Gastroesophageal sphincter (tissue), 4 donors: ENCODE data around the gene AIG1. TPM values are rescaled to one million over a fixed set of nuclear protein-coding genes. Genes with fewer than 3 reads are reported as not detected.

ENCODE experiments used
- ATAC-seq: fragments of 150-250 bp; one replicate; pipeline ENCODE4 v1.9.1; 2016; ENCODE audit warnings: mild to moderate bottlenecking, moderate library complexity
- H3K27ac ChIP-seq, 4 donors: fragments of 200-600 bp; sonication (generic) in 3 of 4; 1 replicate in 3 of 4; 2 replicates in 1 of 4; pipeline ENCODE4 v1.5.1; 2016 to 2019
- H3K27me3 ChIP-seq: fragments of 200-600 bp; sonication (generic); one replicate; pipeline ENCODE4 v1.5.1; 2019
- H3K36me3 ChIP-seq, 2 donors: fragments of 200-600 bp; sonication (generic); one replicate each; pipeline ENCODE4 v1.5.1; 2019; ENCODE audit warnings: control low read depth in 1 of 2
- H3K4me1 ChIP-seq, 3 donors: fragments of 200-600 bp; sonication (generic); 1 replicate in 2 of 3; 2 replicates in 1 of 3; pipeline ENCODE4 v1.5.1; 2016 to 2019; ENCODE audit warnings: control low read depth in 2 of 3
- H3K4me3 ChIP-seq, 2 donors: fragments of 200-600 bp; sonication (generic); one replicate each; pipeline ENCODE4 v1.5.1; 2019; ENCODE audit warnings: mild to moderate bottlenecking in 1 of 2, moderate library complexity in 1 of 2
- H3K9me3 ChIP-seq, 3 donors: fragments of 200-600 bp; sonication (generic); one replicate each; pipeline ENCODE4 v1.5.1; 2017 to 2019; ENCODE audit warnings: control low read depth in 2 of 3
- EP300 ChIP-seq: sonication (generic); formaldehyde crosslinking; IDR thresholded peaks from one replicate; pipeline ENCODE4 v1.6.1; 2017; ENCODE audit warnings: antibody characterized with exemption, mild to moderate bottlenecking
- POLR2A ChIP-seq, 2 donors: fragments of 450-650 bp; IDR thresholded peaks; one replicate each; pipeline ENCODE4 v1.6.1; 2017; ENCODE audit warnings: antibody characterized with exemption in 2 of 2, mild to moderate bottlenecking in 2 of 2, moderate library complexity in 1 of 2
- POLR2AphosphoS5 ChIP-seq: sonication (generic); formaldehyde crosslinking; IDR thresholded peaks from one replicate; pipeline ENCODE4 v1.6.1; 2017; ENCODE audit warnings: antibody characterized with exemption
- WGBS, 2 donors: methylation state at CpG; one replicate each; pipeline ENCODE4 v1.1.5; 2018; ENCODE audit warnings: low coverage in 1 of 2; 5-methylcytosine and 5-hydroxymethylcytosine counted together
- total RNA-seq, 4 donors: library from RNA; depleted of rRNA; stranded (reverse); fragments of >200 nt; gene quantifications; one replicate each; pipeline ENCODE4 v1.1.0, GENCODE V29; 2016
- TF ChIP-seq, protein P1 (sequence below), 4 experiments: fragments of 200-600 bp in 2 of 4; fragments of 450-650 bp in 2 of 4; sonication (generic) in 1 of 4; IDR thresholded peaks; one replicate each; pipeline ENCODE4 v1.5.1; 2017 to 2019; ENCODE audit warnings: antibody characterized with exemption in 4 of 4, mild to moderate bottlenecking in 2 of 4, moderate library complexity in 2 of 4

The AIG1 gene
- total RNA-seq, 4 donors from 2014 or later = 24.0 to 42.0 (median 31.5) TPM

DNA sequence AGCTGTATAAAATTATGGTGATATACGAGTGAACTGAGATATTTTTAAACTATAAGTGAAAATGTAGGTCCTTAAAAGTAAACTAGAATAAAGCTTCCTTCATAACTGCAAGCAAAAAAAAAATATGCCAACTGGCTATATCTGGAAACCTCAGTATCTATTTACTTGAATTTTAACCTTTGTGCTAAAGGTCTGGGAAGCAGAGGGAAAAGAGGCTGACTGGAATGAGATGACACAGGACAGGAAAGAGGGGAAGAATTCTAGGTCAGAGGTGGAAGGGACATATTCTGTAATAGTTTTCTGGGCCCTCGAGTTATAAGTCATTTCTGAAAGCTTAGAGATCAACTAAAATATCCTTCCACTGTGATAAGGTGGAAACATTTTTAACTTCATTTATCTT is 46.8 kb downstream of the AIG1 start:
- no peaks in the 10 kb centered on the region for H3K27me3 ChIP-seq
- H3K4me3 ChIP-seq = no peak overlapping the region
- no peaks in the 10 kb centered on the region for H3K36me3 ChIP-seq
- TF ChIP-seq, protein P1, sequence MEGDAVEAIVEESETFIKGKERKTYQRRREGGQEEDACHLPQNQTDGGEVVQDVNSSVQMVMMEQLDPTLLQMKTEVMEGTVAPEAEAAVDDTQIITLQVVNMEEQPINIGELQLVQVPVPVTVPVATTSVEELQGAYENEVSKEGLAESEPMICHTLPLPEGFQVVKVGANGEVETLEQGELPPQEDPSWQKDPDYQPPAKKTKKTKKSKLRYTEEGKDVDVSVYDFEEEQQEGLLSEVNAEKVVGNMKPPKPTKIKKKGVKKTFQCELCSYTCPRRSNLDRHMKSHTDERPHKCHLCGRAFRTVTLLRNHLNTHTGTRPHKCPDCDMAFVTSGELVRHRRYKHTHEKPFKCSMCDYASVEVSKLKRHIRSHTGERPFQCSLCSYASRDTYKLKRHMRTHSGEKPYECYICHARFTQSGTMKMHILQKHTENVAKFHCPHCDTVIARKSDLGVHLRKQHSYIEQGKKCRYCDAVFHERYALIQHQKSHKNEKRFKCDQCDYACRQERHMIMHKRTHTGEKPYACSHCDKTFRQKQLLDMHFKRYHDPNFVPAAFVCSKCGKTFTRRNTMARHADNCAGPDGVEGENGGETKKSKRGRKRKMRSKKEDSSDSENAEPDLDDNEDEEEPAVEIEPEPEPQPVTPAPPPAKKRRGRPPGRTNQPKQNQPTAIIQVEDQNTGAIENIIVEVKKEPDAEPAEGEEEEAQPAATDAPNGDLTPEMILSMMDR (IDR thresholded peaks at IDR 0.05) = no peak
- TF ChIP-seq POLR2A (IDR thresholded peaks at IDR 0.05) (no peak), POLR2AphosphoS5 (no peak), EP300 (no peak)
- peaks cover 0 to 18% (median 0%) of the 10 kb centered on the region in 3 donors for H3K4me1 ChIP-seq
- no peak for ATAC-seq
- 39 to 53% methylated on average over 2 of the region's 2 CpGs for WGBS, 2 donors
- H3K9me3 ChIP-seq = no peaks in the 10 kb centered on the region
- no peak overlapping the region for H3K27ac ChIP-seq

DNA sequence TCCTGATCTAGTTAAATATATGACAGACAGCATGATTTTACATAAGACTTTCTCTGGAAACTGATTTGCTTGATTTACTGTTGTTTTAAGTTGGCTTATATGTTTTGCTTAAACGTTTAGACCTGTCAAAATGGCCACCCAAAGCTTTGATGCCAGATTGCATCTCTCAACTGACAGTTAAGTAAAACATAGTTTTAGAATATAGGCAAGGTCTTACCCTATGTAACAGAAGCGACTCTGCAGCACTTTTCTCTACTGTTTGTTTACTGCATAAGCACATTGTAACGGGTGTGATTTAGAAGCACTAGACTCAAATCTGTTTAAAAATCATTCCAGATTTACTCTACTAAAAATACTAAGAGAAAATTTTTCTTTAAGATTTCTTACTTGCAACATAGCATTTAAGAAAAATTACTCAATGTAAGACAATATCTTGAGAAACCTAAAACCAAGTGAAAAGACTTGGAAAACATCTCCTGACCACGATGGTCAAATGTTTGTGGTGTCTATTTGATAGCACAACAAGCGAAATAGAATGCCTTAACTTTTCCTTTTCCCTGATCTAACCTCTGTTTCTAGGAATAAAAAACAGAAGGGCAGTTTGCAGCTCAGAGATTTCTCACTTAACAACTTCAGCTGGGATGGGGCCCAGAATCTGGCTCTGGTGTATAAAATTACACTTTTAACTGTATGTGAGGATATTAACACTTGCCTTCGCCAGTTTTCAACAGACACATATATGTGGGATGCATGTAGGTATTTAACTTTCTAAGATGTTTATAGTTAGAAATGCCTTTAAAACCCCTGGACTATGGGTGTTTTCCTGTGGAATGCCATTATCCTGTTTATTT is 47.4 kb downstream of the AIG1 start:
- H3K4me3 ChIP-seq = no peak overlapping the region
- ATAC-seq = no peak
- H3K27ac ChIP-seq = no peak overlapping the region
- no peaks in the 10 kb centered on the region for H3K9me3 ChIP-seq
- TF ChIP-seq EP300 = no peak
- TF ChIP-seq, protein P1 (IDR thresholded peaks at IDR 0.05) = no peak
- TF ChIP-seq POLR2AphosphoS5 = no peak
- TF ChIP-seq POLR2A (IDR thresholded peaks at IDR 0.05) = no peak
- H3K36me3 ChIP-seq = no peaks in the 10 kb centered on the region
- H3K4me1 ChIP-seq = peaks cover 0 to 18% (median 0%) of the 10 kb centered on the region in 3 donors
- H3K27me3 ChIP-seq = no peaks in the 10 kb centered on the region
- WGBS, 2 donors = 43 to 64% methylated on average over 6 of the region's 6 CpGs

DNA sequence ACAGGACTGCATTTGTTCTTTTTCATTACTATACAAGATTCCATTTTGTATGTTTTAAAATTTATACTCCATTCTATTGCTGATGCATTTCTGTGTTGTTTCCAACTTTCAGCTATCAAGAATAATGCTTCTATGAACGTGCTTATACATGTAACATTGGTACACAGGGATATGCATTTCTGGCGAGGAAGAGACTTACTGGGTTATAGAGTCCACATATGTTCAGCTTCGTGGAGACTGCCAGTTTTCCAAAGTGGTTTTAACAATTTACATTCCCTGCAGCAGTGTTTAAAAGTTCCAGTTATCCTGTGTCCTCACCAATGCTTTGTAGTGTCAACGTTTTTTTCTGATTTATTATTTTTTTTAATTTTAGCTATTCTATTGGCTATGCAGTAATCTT is 48.5 kb downstream of the AIG1 start:
- Histone ChIP-seq H3K4me3 (no peak overlapping the region), H3K27me3 (no peaks in the 10 kb centered on the region), H3K9me3 (no peaks in the 10 kb centered on the region), H3K36me3 (no peaks in the 10 kb centered on the region), H3K27ac (no peak overlapping the region), H3K4me1 (peaks cover 0 to 18% (median 0%) of the 10 kb centered on the region in 3 donors)
- ATAC-seq = no peak
- TF ChIP-seq POLR2AphosphoS5 (no peak), POLR2A (IDR thresholded peaks at IDR 0.05) (no peak), EP300 (no peak)
- TF ChIP-seq, protein P1 (IDR thresholded peaks at IDR 0.05) = no peak
- 44 to 75% methylated on average over 4 of the region's 4 CpGs for WGBS, 2 donors

DNA sequence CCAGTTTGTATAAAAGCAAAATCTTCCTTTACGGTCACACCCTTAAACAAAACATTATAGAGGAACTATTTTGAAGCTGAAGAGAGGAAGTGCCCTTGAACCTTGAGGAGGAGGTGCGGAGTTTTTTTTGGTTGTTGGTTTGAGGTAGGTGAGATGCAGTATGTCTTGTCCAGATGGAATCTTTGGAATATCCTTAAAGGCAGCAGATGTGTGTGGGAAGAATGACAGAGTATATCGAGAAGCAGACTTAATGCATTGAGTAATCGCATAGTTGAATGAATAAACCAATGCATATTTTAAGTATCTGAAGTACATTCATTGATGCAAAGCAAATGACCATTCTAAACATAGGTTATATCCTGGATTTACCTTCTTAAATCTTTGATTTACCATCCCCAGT is 49.9 kb downstream of the AIG1 start:
- ATAC-seq = no peak
- Histone ChIP-seq H3K4me3 (no peak overlapping the region), H3K27ac (no peak overlapping the region), H3K4me1 (peaks cover 0 to 18% (median 0%) of the 10 kb centered on the region in 3 donors), H3K36me3 (no peaks in the 10 kb centered on the region), H3K27me3 (no peaks in the 10 kb centered on the region), H3K9me3 (no peaks in the 10 kb centered on the region)
- 73 to 86% methylated on average over 4 of the region's 4 CpGs for WGBS, 2 donors
- TF ChIP-seq, protein P1 (IDR thresholded peaks at IDR 0.05) = no peak
- TF ChIP-seq EP300 (no peak), POLR2AphosphoS5 (no peak), POLR2A (IDR thresholded peaks at IDR 0.05) (no peak)

DNA sequence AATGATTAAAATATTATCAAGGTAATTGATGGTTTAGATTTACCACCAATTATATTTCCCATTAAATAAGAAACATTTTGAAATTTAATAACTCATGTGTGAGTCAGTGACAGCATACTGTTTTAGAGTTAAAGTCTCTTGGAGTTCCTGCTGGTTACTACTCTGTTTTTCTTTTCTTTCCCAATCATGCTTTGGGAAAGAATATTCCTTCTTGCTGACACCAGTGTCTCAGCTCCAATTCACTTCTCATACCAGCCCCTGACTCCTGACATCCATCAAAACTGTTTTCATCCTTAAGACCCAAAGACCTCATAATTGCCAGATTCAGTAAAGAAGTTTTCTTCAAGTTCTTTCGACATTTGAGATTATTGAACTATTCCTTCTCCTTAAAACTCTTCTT is 50.3 kb downstream of the AIG1 start:
- no peak for TF ChIP-seq POLR2A (IDR thresholded peaks at IDR 0.05)
- TF ChIP-seq, protein P1 (IDR thresholded peaks at IDR 0.05) = no peak
- no peak overlapping the region for H3K27ac ChIP-seq
- no peaks in the 10 kb centered on the region for H3K27me3 ChIP-seq
- no peak for ATAC-seq
- 100% methylated on average over 1 of the region's 1 CpG for WGBS, 2 donors
- H3K4me3 ChIP-seq = no peak overlapping the region
- no peaks in the 10 kb centered on the region for H3K9me3 ChIP-seq
- no peaks in the 10 kb centered on the region for H3K36me3 ChIP-seq
- H3K4me1 ChIP-seq = peaks cover 0 to 18% (median 0%) of the 10 kb centered on the region in 3 donors
